Osteoblast (primary cell): ENCODE results near the gene PELO. TPM values are rescaled to one million over a fixed set of nuclear protein-coding genes. Genes with fewer than 3 reads are reported as not detected.

Experiments
- DNase-seq: peaks from one replicate; pipeline ENCODE4 v3.0.0; 2011; ENCODE audit warnings: low spot score, mixed read lengths; ENCODE audit not compliant: insufficient read length; ENCODE audit errors: missing footprints
- H2AFZ ChIP-seq: 2 replicates; pipeline ENCODE4 v1.6.0; 2011; ENCODE audit warnings: mild to moderate bottlenecking, low read length
- H3K27ac ChIP-seq: 2 replicates; pipeline ENCODE4 v1.5.1; 2011; ENCODE audit warnings: mild to moderate bottlenecking, low read depth, low read length, moderate library complexity
- H3K27me3 ChIP-seq: 2 replicates; pipeline ENCODE4 v1.6.0; 2012; ENCODE audit warnings: mild to moderate bottlenecking, control low read depth, inconsistent platforms, low read length, moderate library complexity; ENCODE audit not compliant: insufficient read depth
- H3K36me3 ChIP-seq: 2 replicates; pipeline ENCODE4 v1.5.1; 2011; ENCODE audit warnings: mild to moderate bottlenecking, low read length, control low read depth, moderate library complexity; ENCODE audit not compliant: insufficient read depth
- H3K4me1 ChIP-seq: 2 replicates; pipeline ENCODE4 v1.5.1; 2011; ENCODE audit warnings: mild to moderate bottlenecking, low read length, control low read depth, moderate library complexity; ENCODE audit not compliant: insufficient read depth
- H3K4me2 ChIP-seq: 2 replicates; pipeline ENCODE4 v1.6.0; 2011; ENCODE audit warnings: mild to moderate bottlenecking, low read length; ENCODE audit not compliant: insufficient read depth
- H3K4me3 ChIP-seq: fragments of 200-600 bp; sonication (generic); 3 replicates; pipeline ENCODE4 v1.5.1; 2012; ENCODE audit warnings: mild to moderate bottlenecking, low read length, inconsistent platforms; ENCODE audit not compliant: insufficient read depth
- H3K79me2 ChIP-seq: 2 replicates; pipeline ENCODE4 v1.6.0; 2012; ENCODE audit warnings: mild to moderate bottlenecking, low read length, control low read depth, inconsistent platforms; ENCODE audit not compliant: insufficient read depth
- H3K9me3 ChIP-seq: 2 replicates; pipeline ENCODE4 v1.5.1; 2011; ENCODE audit warnings: low read depth, low read length, control low read depth
- H4K20me1 ChIP-seq: 2 replicates; pipeline ENCODE4 v1.6.0; 2012; ENCODE audit warnings: mild to moderate bottlenecking, low read length, control low read depth; ENCODE audit not compliant: insufficient read depth
- CTCF ChIP-seq: IDR thresholded peaks from 2 replicates; pipeline ENCODE4 v1.5.1; 2011; ENCODE audit warnings: mild to moderate bottlenecking, low read depth, low read length, moderate library complexity; ENCODE audit errors: extremely low read depth
- total RNA-seq: library from RNA; depleted of rRNA; stranded (reverse); fragments of >200 nt; gene quantifications from 2 replicates; pipeline ENCODE4 v1.2.3, GENCODE V29; 2012

The PELO gene
- total RNA-seq, 1 donor, result 21.4 TPM

DNA sequence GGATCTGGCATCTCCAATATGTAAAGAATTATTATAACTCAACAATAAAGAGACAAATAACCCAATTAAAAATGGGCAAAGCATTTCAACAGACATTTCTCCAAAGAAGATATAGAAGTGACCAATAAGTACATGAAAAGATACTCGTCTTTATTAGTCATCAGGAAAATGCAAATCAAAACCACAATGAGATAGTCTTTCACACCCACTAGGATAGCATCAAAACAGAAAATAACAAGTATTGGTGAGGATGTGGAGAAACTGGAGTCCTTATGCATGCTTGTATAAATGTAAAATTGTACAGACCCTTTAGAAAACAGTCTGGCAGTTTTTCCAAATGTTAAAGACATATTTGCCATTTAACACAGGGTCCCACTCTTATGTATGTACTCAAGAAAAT, 39.1 kb upstream of the PELO start:
- no peak for TF ChIP-seq CTCF
- H3K9me3 ChIP-seq, result no peaks in the 10 kb centered on the region

GRCh38 chr5:52749666-52750065, 38.0 kb upstream of the PELO start:
- Histone ChIP-seq H3K9me3 (no peaks in the 10 kb centered on the region), H2AFZ (no peak overlapping the region), H3K36me3 (no peaks in the 10 kb centered on the region), H3K4me3 (no peak overlapping the region), H3K27ac (no peak overlapping the region), H3K4me1 (no peaks in the 10 kb centered on the region), H3K27me3 (no peaks in the 10 kb centered on the region), H3K4me2 (no peak overlapping the region), H3K79me2 (no peaks in the 10 kb centered on the region), H4K20me1 (no peaks in the 10 kb centered on the region)
- DNase-seq, result no peak
- TF ChIP-seq CTCF, result no peak

More for the DNA sequence above, 39.1 kb upstream of the PELO start:
- no peaks in the 10 kb centered on the region for H3K36me3 ChIP-seq
- H4K20me1 ChIP-seq, result no peaks in the 10 kb centered on the region
- no peaks in the 10 kb centered on the region for H3K79me2 ChIP-seq
- no peak for DNase-seq
- H3K4me1 ChIP-seq, result peaks cover 5% of the 10 kb centered on the region
- no peak overlapping the region for H3K4me3 ChIP-seq
- no peaks in the 10 kb centered on the region for H3K27me3 ChIP-seq
- H3K27ac ChIP-seq, result no peak overlapping the region
- H2AFZ ChIP-seq, result no peak overlapping the region
- no peak overlapping the region for H3K4me2 ChIP-seq

DNA sequence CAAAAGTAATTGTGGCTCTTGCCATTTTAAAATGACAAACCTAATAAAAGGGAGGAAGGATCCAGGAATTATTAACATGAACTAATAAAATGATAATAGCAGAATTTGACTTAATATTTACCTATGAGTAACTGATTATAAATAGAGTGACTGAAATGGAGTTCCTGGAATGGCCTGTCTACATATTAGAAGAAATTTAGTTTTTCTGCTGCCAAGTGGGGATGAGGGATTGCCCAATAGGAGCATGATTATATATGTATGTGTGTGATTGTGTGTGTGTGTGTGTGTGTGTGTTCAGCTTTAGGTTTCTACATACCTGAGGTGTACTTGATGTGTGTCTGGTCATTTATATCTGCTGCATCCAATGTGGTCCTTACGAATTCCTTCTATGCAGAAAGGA, 36.6 kb upstream of the PELO start:
- Histone ChIP-seq H2AFZ (no peak overlapping the region), H3K4me1 (no peaks in the 10 kb centered on the region), H4K20me1 (no peaks in the 10 kb centered on the region), H3K27ac (no peak overlapping the region), H3K27me3 (no peaks in the 10 kb centered on the region), H3K36me3 (no peaks in the 10 kb centered on the region), H3K4me3 (no peak overlapping the region), H3K4me2 (no peak overlapping the region), H3K79me2 (no peaks in the 10 kb centered on the region), H3K9me3 (no peaks in the 10 kb centered on the region)
- no peak for TF ChIP-seq CTCF
- DNase-seq, result no peak

GRCh38 chr5:52754051-52754450, 33.7 kb upstream of the PELO start:
- Histone ChIP-seq H3K79me2 (no peaks in the 10 kb centered on the region), H3K4me2 (no peak overlapping the region), H3K9me3 (no peaks in the 10 kb centered on the region), H3K27me3 (no peaks in the 10 kb centered on the region), H3K36me3 (no peaks in the 10 kb centered on the region), H3K4me3 (no peak overlapping the region), H2AFZ (no peak overlapping the region), H3K27ac (no peak overlapping the region), H3K4me1 (peaks cover under 1% of the 10 kb centered on the region), H4K20me1 (no peaks in the 10 kb centered on the region)
- no peak for DNase-seq
- TF ChIP-seq CTCF, result no peak
